Activated naive CD4-positive, alpha-beta T cell treated with anti-CD3 and anti-CD28 coated beads, Interleukin-2, amount 50 U/mL, for 16 hours (primary cell): Measurements from ENCODE around the gene GTSE1.

ENCODE experiments used
- DNase-seq: peaks from one replicate; pipeline ENCODE4 v3.0.0-alpha.2; 2020

The GTSE1 gene

GRCh38 chr22:46354176-46354992, 57.7 kb downstream of the GTSE1 start:
- DNase-seq: no peak

- no peak for DNase-seq
These were observed 58.3 kb downstream of the GTSE1 start for GRCh38 chr22:46354993-46355305.

- peak; percentile 60 for DNase-seq
These were observed 58.8 kb downstream of the GTSE1 start for GRCh38 chr22:46355369-46355995.

- DNase-seq: no peak
These were observed 59.4 kb downstream of the GTSE1 start for GRCh38 chr22:46355996-46356471.

- DNase-seq: no peak
These were observed 60.1 kb downstream of the GTSE1 start for GRCh38 chr22:46356496-46357480.

- no peak for DNase-seq
These were observed 61.2 kb downstream of the GTSE1 start for GRCh38 chr22:46357711-46358520.

GRCh38 chr22:46358766-46359165, 62.1 kb downstream of the GTSE1 start:
- DNase-seq: no peak

GRCh38 chr22:46359362-46359761, 62.7 kb downstream of the GTSE1 start:
- no peak for DNase-seq

- no peak for DNase-seq
These were observed 63.4 kb downstream of the GTSE1 start for GRCh38 chr22:46360097-46360496.

GRCh38 chr22:46360891-46361290, 64.2 kb downstream of the GTSE1 start:
- DNase-seq: no peak

- no peak for DNase-seq
These were observed 65.1 kb downstream of the GTSE1 start for GRCh38 chr22:46361826-46362202.

GRCh38 chr22:46362203-46362933, 65.7 kb downstream of the GTSE1 start:
- no peak for DNase-seq

GRCh38 chr22:46362934-46363515, 66.4 kb downstream of the GTSE1 start:
- no peak for DNase-seq

GRCh38 chr22:46363611-46364321, 67.1 kb downstream of the GTSE1 start:
- no peak for DNase-seq

- DNase-seq: no peak
These were observed 67.9 kb downstream of the GTSE1 start for GRCh38 chr22:46364341-46365165.

- DNase-seq: no peak
These were observed 68.5 kb downstream of the GTSE1 start for GRCh38 chr22:46365166-46365624.

GRCh38 chr22:46366327-46366731, 69.7 kb downstream of the GTSE1 start:
- DNase-seq: no peak

- DNase-seq: no peak
These were observed 70.4 kb downstream of the GTSE1 start for GRCh38 chr22:46366801-46367706.
